ENCODE data around the gene TXLNB.

- TF ChIP-seq, protein P1, sequence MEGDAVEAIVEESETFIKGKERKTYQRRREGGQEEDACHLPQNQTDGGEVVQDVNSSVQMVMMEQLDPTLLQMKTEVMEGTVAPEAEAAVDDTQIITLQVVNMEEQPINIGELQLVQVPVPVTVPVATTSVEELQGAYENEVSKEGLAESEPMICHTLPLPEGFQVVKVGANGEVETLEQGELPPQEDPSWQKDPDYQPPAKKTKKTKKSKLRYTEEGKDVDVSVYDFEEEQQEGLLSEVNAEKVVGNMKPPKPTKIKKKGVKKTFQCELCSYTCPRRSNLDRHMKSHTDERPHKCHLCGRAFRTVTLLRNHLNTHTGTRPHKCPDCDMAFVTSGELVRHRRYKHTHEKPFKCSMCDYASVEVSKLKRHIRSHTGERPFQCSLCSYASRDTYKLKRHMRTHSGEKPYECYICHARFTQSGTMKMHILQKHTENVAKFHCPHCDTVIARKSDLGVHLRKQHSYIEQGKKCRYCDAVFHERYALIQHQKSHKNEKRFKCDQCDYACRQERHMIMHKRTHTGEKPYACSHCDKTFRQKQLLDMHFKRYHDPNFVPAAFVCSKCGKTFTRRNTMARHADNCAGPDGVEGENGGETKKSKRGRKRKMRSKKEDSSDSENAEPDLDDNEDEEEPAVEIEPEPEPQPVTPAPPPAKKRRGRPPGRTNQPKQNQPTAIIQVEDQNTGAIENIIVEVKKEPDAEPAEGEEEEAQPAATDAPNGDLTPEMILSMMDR (IDR thresholded peaks at IDR 0.05; ENCODE audit: low read length), result no peak
- TF ChIP-seq EZH2phosphoT487 (IDR thresholded peaks at IDR 0.05; ENCODE audit: low read length) (no peak), EZH2 (optimal IDR thresholded peaks at IDR 0.05; ENCODE audit: low read depth, low read length) (no peak)
These were observed 86.8 kb downstream of the TXLNB start for GRCh38 chr6:139204978-139205377.
